22Rv1 (cell line): ENCODE measurements around the gene ABCC6.

Experiments used
- H3K27ac ChIP-seq: fragments of 450-650 bp; 2 replicates; pipeline ENCODE4 v1.5.1; 2017
- CTCF ChIP-seq: fragments of 450-650 bp; IDR thresholded peaks from 2 replicates; pipeline ENCODE4 v1.5.1; 2017; ENCODE audit warnings: mild to moderate bottlenecking
- ZFX ChIP-seq: fragments of 450-650 bp; IDR thresholded peaks from 2 replicates; pipeline ENCODE4 v1.6.1; 2017; ENCODE audit warnings: antibody characterized with exemption, borderline replicate concordance

ABCC6 gene

GRCh38 chr16:16124974-16125373, 98.3 kb downstream of the ABCC6 start:
- no peak overlapping the region for H3K27ac ChIP-seq
- TF ChIP-seq ZFX (no peak), CTCF (no peak)

GRCh38 chr16:16124438-16124837, 98.9 kb downstream of the ABCC6 start:
- no peak for TF ChIP-seq ZFX
- no peak for TF ChIP-seq CTCF
- H3K27ac ChIP-seq, result no peak overlapping the region

GRCh38 chr16:16122264-16122663, 101.0 kb downstream of the ABCC6 start:
- H3K27ac ChIP-seq, result no peak overlapping the region
- TF ChIP-seq CTCF (no peak), ZFX (no peak)

- TF ChIP-seq CTCF (no peak), ZFX (no peak)
- no peak overlapping the region for H3K27ac ChIP-seq
Observed at GRCh38 chr16:16121185-16121727, 102.0 kb downstream of the ABCC6 start.

- H3K27ac ChIP-seq, result no peak overlapping the region
Observed at GRCh38 chr16:16120382-16121184, 102.7 kb downstream of the ABCC6 start.

GRCh38 chr16:16120044-16120381, 103.3 kb downstream of the ABCC6 start:
- H3K27ac ChIP-seq, result no peak overlapping the region
- TF ChIP-seq CTCF (no peak), ZFX (no peak)

More at GRCh38 chr16:16120382-16121184, 102.7 kb downstream of the ABCC6 start:
- TF ChIP-seq CTCF (no peak), ZFX (no peak)

GRCh38 chr16:16118337-16118736, 105.0 kb downstream of the ABCC6 start:
- no peak overlapping the region for H3K27ac ChIP-seq
- no peak for TF ChIP-seq CTCF
- TF ChIP-seq ZFX, result no peak
